D341Med (cell line): Measurements from ENCODE around the gene PIR.

Source experiments
- DNase-seq: peaks from one replicate; pipeline ENCODE4 v3.0.0; 2012; ENCODE audit warnings: low spot score

Gene PIR

DNA sequence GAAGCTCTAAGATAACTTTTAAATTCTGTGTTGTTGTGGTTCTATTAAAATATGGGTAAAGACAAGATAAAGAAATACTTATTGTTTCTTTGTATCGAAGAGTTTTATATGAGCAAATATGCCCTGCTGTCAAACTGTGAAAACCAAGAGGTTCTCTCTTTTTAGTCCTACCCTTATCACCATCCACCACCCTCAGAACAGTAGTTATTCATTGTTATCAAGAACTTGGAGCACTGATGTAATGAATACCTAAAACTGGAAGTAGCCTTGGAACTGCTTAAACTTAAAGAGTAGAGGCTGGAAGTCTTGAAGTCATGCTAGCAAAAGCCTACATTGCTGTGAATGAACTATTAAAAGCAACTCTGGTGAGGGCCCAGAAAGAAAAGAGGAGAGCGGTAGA, 9.2 kb downstream of the PIR start:
- DNase-seq, result no peak

DNA sequence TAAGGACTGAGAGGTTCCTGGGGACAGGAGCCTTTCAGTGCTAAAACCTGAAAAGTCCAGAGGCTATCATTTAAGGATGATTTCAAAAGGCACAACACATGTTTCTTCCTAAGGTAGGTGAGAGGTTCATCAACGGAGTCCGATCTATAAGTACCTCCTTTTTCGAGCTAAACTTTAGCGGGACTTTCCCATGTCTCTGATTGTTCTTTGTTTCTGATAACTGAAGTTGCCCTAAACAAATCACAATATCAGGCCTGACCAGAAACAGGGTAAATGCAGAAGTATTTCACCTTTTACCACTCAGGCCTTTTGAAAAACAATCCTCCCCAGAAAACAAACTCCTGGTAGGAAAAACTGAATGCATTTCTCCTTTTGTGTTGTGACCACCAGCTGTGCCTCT, 17.6 kb downstream of the PIR start:
- no peak for DNase-seq

GRCh38 chrX:15475021-15475420, 18.1 kb downstream of the PIR start:
- no peak for DNase-seq

DNA sequence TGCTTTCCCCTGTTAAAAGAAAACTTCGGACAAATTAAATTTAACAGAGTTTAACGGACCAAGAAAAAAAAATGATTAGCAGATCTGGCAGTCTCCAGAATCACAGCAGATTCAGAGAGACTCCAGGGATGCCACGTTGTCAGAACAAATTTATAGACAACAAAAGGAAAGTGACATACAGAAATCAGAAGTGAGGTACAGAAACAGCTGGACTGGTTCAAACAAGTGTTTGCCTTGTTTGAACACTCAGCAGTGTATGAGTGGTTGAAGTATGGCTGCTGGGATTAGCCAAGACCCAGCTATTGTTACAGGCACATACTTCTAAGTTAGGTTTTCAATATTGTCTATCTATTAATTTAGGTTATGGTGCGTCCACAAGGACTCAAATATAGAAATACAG, 19.1 kb downstream of the PIR start:
- no peak for DNase-seq

DNA sequence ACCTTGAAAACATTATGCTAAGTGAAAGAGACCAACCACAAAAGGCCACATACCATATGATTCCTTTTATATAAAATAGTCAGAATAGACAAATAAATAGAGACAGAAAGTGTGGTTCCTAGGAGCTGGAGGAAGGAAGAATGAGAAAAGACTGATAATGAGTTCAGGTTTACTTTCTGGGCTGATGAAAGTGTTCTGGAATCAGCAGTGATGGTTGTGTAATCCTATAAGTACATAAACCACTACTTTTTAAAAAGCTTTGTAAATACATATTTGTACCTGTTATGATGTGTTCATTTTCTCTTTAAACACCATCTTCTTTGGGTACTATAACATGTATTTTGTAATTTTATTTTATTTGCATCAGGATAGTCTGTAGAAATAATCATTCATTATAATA, 20.6 kb downstream of the PIR start:
- no peak for DNase-seq

- peak; percentile 38 for DNase-seq
Measured at GRCh38 chrX:15471028-15471427, 22.1 kb downstream of the PIR start.

- DNase-seq, result no peak
Measured at GRCh38 chrX:15469613-15470012, 23.5 kb downstream of the PIR start.

GRCh38 chrX:15468036-15468435, 25.1 kb downstream of the PIR start:
- peak; percentile 45 for DNase-seq

DNA sequence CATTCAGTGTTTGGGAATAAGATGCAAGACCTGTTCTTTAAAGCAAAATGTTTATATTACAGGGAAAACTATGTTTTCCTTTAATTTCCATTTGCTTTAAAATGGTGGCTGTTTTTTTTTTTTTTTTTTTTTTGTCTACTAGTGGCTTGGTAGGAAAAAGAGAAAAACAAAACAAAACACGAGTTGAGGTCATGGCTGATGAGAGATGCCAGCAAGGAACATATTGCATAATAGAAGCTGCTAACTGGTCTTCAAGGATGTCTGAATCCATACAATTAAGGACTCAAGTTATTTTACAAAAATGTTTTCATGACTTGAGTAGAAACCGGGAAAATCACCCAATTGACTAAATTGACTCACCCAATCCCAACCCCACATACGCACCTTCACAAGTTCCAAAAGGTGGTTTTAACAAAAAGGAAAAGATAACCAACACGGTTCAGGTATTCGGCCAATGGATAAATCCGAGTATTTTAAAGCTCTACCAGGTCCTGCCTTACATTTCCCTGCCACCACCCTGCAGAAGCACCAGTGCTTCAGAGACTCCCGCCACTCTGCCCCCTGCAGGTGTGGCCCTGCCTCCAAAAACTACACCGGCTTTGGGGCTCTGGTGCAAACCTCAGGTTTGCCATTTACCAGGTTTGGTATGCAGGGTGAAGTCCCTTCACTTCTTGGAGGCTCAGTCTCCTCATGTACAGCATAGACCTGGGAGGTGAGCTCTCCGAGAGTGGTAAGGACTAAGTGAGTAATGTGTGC, 27.1 kb downstream of the PIR start:
- peak; percentile 20 for DNase-seq

DNA sequence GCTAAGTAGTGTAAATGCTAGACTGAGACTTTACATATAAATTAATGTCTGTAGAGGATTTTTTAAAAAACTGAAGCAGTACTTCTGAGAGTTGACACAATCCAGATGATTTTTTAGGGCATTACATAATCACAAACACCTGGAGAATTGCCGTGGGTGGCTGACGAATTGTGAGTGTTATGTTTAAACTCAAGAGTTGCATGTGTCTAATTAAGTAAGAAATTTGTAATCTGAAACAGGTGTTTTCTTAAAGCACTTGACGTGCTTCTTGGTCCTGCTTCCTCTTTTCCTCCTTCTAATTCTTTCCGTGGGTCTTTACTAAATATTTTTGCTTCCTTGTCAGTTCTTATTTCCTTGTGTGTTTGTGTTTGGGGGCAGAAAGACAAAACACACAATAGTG, 27.8 kb downstream of the PIR start:
- no peak for DNase-seq

- no peak for DNase-seq
Measured at GRCh38 chrX:15464704-15465103, 28.4 kb downstream of the PIR start.

DNA sequence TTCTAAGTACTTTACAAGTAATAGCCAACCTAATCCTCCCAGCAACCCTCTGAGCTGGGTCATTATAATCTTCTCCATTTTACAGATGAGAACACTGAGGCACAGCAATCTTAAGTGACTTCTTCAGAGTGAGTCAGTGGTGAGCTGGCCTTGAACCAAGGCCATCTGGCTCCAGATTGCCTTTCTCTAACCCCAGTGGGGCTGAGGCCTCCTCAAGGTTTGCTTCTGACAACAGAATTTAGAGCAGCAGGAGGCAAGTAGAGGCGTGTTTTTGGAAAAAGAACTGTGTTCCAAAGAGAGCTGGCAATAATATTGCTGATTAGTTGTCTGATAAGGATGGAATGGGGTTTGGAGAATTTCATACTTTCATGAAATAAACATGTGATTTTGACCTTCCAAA, 41.2 kb downstream of the PIR start:
- DNase-seq, result no peak

GRCh38 chrX:15448010-15448639, 45.0 kb downstream of the PIR start:
- no peak for DNase-seq

DNA sequence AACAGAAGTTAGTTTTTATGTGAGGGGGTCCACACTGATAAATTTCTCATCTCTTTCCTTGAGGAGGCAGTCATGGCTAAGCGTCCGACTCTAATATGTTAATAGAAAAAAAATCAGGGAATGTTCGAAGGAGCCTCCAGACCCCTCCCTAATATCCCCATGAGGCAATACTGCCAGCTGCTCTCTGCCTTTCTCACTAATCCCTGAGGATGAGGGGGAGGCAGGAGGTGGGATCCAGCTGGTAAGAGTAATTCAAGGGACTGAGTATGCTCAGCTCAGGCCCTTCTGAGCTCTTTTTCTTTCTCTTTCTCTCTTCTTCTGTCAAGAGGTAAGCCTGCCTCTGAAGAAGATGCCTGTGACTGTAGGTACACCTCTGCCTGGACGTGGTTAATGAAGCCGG, 51.7 kb downstream of the PIR start:
- DNase-seq, result peak; percentile 77

- DNase-seq, result no peak
Measured at GRCh38 chrX:15438332-15438731, 54.8 kb downstream of the PIR start.

GRCh38 chrX:15437724-15438123, 55.4 kb downstream of the PIR start:
- no peak for DNase-seq

DNA sequence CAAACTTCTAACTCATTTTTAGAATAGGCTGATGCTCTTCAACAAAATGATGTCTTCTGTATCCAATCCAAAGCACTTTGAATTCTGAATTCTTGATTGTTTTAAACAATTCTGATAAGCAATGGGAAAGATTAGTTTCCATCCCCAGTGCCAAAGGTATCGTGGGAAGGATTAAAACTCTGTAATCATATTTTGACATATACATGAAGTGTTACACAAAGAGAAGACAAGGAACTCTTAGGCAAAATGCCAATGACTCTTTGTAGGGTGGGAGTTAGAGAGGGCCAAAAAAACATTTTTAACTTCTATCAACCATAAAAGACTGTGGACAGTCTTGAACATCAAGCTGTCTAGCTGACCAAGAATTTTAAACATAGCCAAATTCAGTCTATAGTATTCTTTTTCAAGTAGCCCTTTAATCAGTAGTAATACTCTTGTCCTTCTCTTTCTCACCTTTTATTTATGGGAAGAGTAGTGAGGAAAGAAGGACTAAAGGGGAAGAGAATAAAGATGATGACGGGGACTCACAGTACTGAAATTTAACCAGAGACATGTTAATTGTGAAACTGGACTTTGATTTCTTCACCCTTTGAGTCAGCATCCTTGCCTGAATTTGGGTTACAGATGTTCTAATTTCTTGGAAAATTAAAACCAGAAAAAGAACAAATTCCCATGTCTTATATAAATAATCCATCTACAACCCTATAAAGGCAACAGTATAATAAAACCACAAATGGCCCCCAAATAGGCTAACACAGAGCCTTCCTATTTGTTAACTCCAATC, 57.1 kb downstream of the PIR start:
- no peak for DNase-seq

- no peak for DNase-seq
Measured at GRCh38 chrX:15434205-15434604, 58.9 kb downstream of the PIR start.

GRCh38 chrX:15430584-15430983, 62.5 kb downstream of the PIR start:
- no peak for DNase-seq

GRCh38 chrX:15430076-15430475, 63.1 kb downstream of the PIR start:
- DNase-seq, result no peak

GRCh38 chrX:15425024-15425423, 68.1 kb downstream of the PIR start:
- DNase-seq, result no peak

- no peak for DNase-seq
Measured at GRCh38 chrX:15418707-15419181, 74.4 kb downstream of the PIR start.
